ENCODE measurements around the gene NOL8.
A peak's percentile ranks its signal among the peaks of the same experiment; 100 is the strongest.

Gene NOL8

DNA sequence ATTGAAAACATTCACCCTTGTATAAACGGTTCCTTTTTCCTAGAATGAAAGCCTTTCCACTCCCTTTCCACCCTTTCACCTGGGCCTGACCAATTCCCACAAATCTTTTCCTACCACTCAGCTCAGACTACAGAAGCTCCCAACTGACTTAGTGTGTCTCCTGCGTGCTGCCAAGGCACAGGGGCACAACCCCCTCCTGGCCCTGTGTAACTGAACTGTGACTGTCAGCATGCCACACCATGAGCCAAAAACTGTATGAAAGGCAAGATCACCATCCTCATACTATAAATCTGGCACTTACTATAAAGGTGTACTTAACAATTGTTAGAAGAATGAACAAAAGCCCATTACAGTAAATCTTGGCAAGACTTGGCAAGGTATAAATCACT, 11.5 kb downstream of the NOL8 start:
- TF ChIP-seq, protein P1, sequence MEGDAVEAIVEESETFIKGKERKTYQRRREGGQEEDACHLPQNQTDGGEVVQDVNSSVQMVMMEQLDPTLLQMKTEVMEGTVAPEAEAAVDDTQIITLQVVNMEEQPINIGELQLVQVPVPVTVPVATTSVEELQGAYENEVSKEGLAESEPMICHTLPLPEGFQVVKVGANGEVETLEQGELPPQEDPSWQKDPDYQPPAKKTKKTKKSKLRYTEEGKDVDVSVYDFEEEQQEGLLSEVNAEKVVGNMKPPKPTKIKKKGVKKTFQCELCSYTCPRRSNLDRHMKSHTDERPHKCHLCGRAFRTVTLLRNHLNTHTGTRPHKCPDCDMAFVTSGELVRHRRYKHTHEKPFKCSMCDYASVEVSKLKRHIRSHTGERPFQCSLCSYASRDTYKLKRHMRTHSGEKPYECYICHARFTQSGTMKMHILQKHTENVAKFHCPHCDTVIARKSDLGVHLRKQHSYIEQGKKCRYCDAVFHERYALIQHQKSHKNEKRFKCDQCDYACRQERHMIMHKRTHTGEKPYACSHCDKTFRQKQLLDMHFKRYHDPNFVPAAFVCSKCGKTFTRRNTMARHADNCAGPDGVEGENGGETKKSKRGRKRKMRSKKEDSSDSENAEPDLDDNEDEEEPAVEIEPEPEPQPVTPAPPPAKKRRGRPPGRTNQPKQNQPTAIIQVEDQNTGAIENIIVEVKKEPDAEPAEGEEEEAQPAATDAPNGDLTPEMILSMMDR (conservative IDR thresholded peaks at IDR 0.05; ENCODE audit: low read depth, low read length): no peak
- DNase-seq (ENCODE audit: low read depth): no peak
- H3K4me3 ChIP-seq (ENCODE audit: low read depth, low read length): no peak overlapping the region

DNA sequence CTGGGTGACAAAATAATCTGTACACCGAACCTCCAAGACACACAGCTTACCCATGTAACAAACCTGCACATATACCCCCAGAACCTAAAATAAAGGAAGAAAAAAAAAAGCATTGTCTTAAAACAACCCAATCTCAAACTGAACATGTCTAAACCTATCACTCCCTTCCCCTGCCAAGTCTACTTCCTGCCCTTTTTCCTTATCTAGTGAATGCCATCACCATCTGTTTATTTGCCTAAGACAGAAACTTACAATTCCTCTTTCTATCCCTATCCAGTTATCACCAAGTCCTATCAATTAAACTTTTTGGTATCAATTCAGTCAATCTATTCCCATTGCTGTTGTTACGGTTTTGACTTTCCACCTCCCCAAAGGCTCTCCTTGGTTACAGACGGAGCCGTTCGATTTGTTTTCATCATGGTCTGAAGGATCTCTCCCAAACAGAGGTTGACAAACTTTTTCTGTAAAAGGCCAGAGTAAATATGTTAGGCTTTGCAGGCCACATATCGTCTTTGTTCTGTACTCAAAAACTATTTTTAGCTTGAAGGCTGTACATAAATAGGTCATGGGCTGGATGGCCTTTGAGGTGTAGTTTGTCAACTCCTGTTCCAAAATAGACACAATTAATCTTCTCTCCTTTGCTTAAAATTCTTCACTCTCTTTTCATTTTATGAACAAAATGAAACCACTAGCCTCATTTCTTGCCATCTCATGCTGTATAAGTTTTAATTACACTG, 12.1 kb downstream of the NOL8 start:
- peak; percentile 23 for DNase-seq (ENCODE audit: low read depth)
- H3K4me3 ChIP-seq (ENCODE audit: low read depth, low read length): no peak overlapping the region
- TF ChIP-seq, protein P1 (conservative IDR thresholded peaks at IDR 0.05; ENCODE audit: low read depth, low read length): no peak

DNA sequence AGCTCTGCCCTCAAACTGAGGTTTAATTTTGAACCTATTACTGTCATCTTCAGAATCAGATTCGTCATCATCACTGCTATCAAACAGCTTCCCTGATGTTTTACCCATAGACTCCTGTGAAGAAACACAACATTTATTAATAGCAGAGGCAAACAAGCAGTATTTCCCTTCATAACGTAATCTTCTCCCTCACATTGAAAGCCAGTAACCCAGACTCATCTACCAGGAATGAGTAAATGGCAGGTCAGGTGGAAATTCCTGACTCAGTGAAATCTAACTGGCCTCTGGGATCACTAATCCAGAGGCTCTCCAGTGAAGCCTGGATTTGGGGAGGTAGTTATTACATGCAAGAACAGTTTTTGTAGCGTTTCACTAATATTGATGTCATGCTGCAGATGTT, 14.6 kb downstream of the NOL8 start:
- DNase-seq (ENCODE audit: low read depth): no peak
- TF ChIP-seq, protein P1 (conservative IDR thresholded peaks at IDR 0.05; ENCODE audit: low read depth, low read length): no peak

DNA sequence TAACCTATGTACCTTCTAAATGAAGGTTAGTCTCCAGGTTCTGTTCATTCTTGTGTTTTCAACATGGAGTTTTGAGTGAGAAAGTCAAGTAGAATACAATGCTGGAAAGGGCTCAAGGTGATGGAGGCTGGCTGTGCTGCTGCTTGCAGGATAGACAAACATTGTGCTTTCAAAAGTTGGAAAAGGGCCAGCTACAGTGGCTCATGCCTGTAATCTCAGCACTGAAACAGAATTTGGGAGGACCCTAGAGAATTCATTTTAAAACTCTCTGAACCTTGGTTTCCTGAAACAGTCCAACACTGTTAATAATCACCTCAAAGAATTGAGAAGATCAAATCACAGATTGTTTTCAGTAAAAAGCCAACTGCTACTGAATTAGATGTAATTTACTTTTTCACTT, 16.3 kb downstream of the NOL8 start:
- DNase-seq (ENCODE audit: low read depth): peak; percentile 68
- TF ChIP-seq, protein P1 (conservative IDR thresholded peaks at IDR 0.05; ENCODE audit: low read depth, low read length): no peak
- no peak overlapping the region for H3K4me3 ChIP-seq (ENCODE audit: low read depth, low read length)

More for the DNA sequence above, 14.6 kb downstream of the NOL8 start:
- no peak overlapping the region for H3K4me3 ChIP-seq (ENCODE audit: low read depth, low read length)

DNA sequence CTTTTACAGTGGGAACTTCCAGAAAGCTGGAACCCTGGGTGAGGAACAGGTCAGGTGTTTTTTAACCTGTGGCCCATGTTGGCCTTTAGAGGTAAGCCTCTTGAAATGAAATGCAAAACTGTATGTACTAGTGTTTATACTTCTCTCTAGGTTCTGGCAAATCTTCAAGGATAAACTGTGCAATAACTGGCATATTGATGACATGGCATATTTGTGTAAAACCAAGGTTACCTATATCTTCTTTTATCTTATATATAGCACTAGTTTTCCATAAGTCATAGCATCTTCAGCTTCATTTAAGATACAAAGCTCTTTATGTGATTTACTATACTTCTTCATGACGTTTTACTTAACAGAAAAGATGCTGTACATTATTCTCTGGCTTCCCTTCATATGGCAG, 24.2 kb downstream of the NOL8 start:
- TF ChIP-seq, protein P1 (conservative IDR thresholded peaks at IDR 0.05; ENCODE audit: low read depth, low read length): no peak
- H3K4me3 ChIP-seq (ENCODE audit: low read depth, low read length): no peak overlapping the region
- DNase-seq (ENCODE audit: low read depth): no peak

DNA sequence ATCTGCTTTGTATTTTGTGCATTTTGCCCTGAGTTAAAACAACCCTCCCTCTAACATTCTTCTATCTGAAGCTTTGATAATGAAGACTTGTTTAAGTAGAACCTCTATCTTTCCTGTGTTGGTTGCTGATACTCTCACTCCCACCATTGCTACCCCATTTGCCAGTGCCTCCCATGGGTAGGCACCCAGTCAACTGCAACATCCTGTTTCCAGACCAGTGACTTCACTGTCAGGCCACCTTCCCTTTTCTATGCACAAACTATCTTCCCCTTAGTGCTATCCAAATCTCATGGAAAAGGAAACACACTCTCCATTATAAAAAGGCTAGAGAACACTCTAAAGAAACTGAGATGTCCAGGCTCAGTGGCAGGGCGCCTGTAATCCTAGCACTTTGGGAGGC, 26.0 kb downstream of the NOL8 start:
- H3K4me3 ChIP-seq (ENCODE audit: low read depth, low read length): no peak overlapping the region
- DNase-seq (ENCODE audit: low read depth): no peak
- TF ChIP-seq, protein P1 (conservative IDR thresholded peaks at IDR 0.05; ENCODE audit: low read depth, low read length): no peak

DNA sequence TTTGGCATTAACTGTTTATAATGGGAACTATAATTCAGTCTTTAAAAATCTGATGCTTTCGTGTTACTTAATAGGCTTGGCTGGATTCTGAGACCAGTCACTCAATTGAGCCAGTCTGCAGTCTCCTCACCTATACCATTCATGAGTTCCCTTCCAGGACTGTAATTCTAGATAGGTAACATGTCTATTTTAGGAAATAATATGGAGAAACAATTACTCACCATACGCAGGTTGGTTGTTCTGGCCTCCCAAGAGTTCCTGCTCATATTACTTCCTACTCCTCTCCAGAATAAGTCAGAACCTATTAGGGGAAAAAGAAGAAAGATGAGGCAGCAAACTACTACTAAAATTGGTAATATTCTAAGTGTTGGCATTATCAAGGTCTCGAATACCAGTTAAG, 27.1 kb downstream of the NOL8 start:
- no peak for DNase-seq (ENCODE audit: low read depth)
- TF ChIP-seq, protein P1 (conservative IDR thresholded peaks at IDR 0.05; ENCODE audit: low read depth, low read length): no peak
- no peak overlapping the region for H3K4me3 ChIP-seq (ENCODE audit: low read depth, low read length)

All from choroid plexus epithelial cell (primary cell).